Measurements from ENCODE around the gene ANKRD39.

The ANKRD39 gene

GRCh38 chr2:96898641-96899412 lies 41.0 kb upstream of the ANKRD39 start:
- no peak overlapping the region for H3K4me3 ChIP-seq (ENCODE audit: low read depth, low read length)
- TF ChIP-seq CTCF (IDR thresholded peaks at IDR 0.05; ENCODE audit: borderline replicate concordance, insufficient read depth, low read depth, low read length) = no peak

- H3K4me3 ChIP-seq (ENCODE audit: low read depth, low read length) = no peak overlapping the region
- no peak for TF ChIP-seq CTCF (IDR thresholded peaks at IDR 0.05; ENCODE audit: borderline replicate concordance, insufficient read depth, low read depth, low read length)
Observed at GRCh38 chr2:96898135-96898505, 40.3 kb upstream of the ANKRD39 start.

- no peak overlapping the region for H3K4me3 ChIP-seq (ENCODE audit: low read depth, low read length)
- TF ChIP-seq CTCF (IDR thresholded peaks at IDR 0.05; ENCODE audit: borderline replicate concordance, insufficient read depth, low read depth, low read length) = no peak
Observed at GRCh38 chr2:96897491-96898134, 39.8 kb upstream of the ANKRD39 start.

- H3K4me3 ChIP-seq (ENCODE audit: low read depth, low read length) = no peak overlapping the region
- TF ChIP-seq CTCF (IDR thresholded peaks at IDR 0.05; ENCODE audit: borderline replicate concordance, insufficient read depth, low read depth, low read length) = no peak
Observed at GRCh38 chr2:96895746-96896651, 38.2 kb upstream of the ANKRD39 start.

- TF ChIP-seq CTCF (IDR thresholded peaks at IDR 0.05; ENCODE audit: borderline replicate concordance, insufficient read depth, low read depth, low read length) = no peak
- no peak overlapping the region for H3K4me3 ChIP-seq (ENCODE audit: low read depth, low read length)
Observed at GRCh38 chr2:96895032-96895745, 37.4 kb upstream of the ANKRD39 start.

- TF ChIP-seq CTCF (IDR thresholded peaks at IDR 0.05; ENCODE audit: borderline replicate concordance, insufficient read depth, low read depth, low read length) = no peak
Observed at GRCh38 chr2:96894151-96894531, 36.3 kb upstream of the ANKRD39 start.

More at GRCh38 chr2:96894151-96894531, 36.3 kb upstream of the ANKRD39 start:
- H3K4me3 ChIP-seq (ENCODE audit: low read depth, low read length) = no peak overlapping the region

Data from GM12875 (cell line).